COLO668 (cell line): ENCODE measurements around the gene HOXD8.

Experiments used
- DNase-seq: peaks from one replicate; lab custom pipeline; 2025; ENCODE audit not compliant: unreplicated experiment; lab: John Stamatoyannopoulos, UW

HOXD8 gene

GRCh38 chr2:176145085-176145969, 15.8 kb downstream of the HOXD8 start:
- no peak for DNase-seq

GRCh38 chr2:176146101-176146500, 16.6 kb downstream of the HOXD8 start:
- no peak for DNase-seq

- DNase-seq, result no peak
These were observed 17.1 kb downstream of the HOXD8 start for GRCh38 chr2:176146645-176147044.

DNA sequence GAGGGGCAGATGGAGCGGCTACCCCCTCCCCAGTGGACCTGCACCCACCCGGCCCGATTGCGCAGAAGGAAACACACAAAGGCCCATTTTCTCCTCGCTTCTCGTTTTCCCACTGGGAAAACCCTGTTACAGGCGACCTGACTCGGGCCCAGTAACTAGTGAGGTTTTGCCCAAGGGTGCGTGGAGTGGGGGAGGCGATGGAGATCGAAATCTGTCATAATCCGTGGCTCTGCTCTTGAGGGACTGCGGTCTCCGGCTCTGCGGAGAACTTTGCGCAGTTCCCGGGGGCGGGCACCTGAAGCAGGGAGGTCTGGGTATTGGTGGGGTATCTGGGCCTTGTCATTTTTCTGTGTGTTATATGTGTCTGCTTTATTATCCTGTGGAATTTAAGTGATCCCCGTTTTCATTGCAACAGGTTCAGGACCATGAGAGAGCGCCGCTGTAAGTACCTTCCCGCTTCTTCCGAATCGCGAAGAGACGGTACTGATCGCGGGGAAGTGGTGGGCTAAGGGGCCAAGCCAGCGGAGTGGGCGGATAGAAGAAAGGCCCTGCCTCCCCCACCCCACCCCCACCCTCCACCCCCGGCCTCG, 17.8 kb downstream of the HOXD8 start:
- DNase-seq, result no peak

DNA sequence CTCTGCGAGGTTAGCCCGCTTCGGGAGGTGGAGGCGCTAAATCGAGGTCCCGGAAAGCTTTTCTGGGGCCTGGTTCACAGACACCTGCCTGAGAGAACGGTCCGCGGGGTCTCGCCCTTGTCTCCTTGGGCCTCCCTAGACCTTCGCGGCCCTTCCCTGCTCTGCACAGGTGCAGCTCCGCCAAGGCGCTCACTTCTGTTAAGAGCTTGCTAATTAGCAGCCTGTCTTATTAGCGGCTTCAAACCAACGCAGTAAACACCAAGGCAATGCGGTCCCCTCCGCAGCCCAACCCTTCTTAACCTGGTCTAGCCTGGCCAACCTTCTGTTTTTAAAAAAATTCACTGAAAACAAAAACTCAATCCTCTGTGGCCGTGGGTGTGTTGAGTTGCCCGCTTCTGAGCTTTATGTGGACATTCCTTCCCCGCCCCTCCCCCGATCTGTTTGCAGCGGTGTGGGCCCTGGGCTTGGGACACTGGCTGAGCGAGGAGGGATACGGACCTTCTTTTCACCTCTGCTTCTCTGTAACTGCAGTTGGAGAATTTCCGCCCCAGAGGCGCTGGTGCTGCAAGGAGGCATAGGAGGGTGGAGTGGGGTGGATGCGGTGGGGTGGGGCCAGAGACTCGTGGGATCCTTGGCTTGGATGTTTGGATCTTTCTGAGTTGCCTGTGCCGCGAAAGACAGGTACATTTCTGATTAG, 18.4 kb downstream of the HOXD8 start:
- DNase-seq, result no peak

DNA sequence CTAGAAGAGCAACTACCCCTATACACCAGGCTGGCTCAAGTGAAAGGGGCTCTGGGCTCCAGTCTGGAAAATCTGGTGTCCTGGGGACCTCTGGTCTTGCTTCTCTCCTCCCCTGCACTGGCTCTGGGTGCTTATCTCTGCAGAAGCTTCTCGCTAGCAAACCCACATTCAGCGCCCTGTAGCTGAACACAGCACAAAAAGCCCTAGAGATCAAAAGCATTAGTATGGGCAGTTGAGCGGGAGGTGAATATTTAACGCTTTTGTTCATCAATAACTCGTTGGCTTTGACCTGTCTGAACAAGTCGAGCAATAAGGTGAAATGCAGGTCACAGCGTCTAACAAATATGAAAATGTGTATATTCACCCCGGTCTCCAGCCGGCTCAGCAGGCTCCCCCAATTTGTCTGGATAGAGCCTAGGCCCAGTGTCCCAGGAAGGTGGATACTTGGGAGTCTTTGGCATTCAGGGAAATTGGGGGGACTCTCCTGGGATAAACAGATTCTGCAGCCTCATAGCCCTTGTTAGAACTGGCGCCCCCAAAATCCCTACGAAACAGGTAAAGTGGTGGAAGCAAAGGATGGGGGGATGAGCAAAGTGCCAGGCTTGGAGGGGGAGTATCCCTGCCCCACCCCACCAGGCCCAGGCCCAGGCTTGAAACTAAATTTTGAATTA, 19.4 kb downstream of the HOXD8 start:
- no peak for DNase-seq

DNA sequence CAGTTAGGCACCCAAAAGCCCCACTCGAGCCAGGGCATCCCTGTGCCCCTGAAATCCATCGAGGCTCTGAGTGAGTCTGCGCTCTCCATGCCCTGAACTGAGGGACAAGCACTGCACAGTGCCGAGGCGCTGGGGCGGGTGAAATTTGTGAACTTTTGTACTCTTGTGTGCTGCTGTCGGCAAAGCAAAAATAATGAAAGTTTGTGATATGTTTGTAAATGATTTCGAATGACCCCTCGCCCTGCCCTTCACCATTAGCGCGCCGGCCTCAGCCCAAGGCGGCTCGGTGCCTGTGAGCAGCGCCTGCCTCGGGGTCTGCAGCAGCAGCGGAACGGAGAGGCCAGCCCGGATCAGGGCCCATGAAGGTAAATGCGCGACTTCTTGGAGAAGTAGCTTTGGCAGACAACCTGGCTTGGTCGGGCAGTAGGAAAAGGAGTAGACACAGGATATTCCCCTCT, 20.0 kb downstream of the HOXD8 start:
- no peak for DNase-seq

GRCh38 chr2:176149939-176150583, 20.6 kb downstream of the HOXD8 start:
- DNase-seq, result no peak

DNA sequence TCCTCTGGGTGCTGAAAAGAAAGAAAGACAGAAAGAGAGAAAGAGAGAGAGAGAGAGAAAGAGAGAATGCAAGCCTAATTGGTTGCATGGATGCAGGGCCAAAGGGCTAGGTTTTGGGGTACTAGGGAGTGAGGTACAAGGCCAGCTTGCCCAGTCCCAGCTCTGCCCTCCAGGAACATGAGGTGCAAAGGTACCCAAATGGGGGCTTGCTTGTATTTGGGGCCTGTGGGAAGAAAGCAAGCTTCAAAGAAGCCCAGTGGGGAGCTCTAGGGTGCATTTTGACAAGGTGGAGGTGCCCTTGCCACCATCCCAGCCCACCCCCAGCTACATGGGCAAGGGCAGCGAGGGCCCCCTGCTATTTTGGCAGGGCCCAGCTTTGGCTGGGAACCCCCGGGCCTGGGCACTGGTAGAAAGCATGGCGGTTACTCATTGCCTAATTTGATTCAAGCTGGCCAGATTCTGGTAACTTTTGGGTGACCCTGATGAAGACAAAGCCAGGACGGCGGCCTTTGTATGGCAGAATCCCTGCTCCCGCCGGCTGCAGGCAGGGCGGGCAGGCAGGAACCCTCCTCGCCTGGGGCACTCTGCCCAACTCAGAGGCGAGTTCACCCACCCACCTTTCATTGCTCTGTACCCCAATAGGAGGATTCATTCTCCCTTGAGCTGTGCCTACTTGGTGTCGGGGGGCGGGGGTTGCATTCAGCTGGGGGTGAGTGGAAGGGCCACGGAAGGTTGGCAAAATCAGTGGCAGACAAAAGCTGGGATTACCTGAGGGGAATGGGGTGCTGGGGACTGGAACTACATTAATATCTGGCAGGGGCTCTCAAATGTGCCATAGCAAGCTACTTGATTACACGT, 21.3 kb downstream of the HOXD8 start:
- no peak for DNase-seq

DNA sequence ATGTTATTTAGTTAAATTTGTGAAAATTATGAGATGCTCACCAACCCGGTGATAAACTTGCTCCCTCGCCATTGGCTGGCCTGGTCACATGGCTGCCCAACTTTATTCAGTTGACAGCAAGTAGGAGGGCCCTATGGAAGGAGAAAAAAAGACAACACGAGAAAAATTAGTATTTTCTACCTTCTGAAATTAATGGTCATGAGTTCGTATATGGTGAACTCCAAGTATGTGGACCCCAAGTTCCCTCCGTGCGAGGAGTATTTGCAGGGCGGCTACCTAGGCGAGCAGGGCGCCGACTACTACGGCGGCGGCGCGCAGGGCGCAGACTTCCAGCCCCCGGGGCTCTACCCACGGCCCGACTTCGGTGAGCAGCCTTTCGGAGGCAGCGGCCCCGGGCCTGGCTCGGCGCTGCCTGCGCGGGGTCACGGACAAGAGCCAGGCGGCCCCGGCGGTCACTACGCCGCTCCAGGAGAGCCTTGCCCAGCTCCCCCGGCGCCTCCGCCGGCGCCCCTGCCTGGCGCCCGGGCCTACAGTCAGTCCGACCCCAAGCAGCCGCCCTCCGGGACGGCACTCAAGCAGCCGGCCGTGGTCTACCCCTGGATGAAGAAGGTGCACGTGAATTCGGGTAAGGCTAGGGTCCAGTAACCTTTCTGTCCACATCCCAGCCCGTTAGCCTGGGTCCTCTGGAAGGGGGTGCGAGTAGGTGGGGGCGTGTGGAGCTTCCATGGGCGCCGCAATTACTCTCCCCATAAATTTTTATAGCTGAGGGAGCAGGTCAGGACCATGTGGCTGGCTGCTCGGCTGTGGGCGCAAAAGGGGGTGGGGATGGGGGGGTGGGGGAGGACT, 22.2 kb downstream of the HOXD8 start, which contains the start of gene HOXD4:
Gene HOXD4, plus strand, starts transcription at position 109 of the 846 bp plus-strand sequence. Its CDS starts 84 bp downstream, at position 193.
- DNase-seq, result peak; percentile 37

DNA sequence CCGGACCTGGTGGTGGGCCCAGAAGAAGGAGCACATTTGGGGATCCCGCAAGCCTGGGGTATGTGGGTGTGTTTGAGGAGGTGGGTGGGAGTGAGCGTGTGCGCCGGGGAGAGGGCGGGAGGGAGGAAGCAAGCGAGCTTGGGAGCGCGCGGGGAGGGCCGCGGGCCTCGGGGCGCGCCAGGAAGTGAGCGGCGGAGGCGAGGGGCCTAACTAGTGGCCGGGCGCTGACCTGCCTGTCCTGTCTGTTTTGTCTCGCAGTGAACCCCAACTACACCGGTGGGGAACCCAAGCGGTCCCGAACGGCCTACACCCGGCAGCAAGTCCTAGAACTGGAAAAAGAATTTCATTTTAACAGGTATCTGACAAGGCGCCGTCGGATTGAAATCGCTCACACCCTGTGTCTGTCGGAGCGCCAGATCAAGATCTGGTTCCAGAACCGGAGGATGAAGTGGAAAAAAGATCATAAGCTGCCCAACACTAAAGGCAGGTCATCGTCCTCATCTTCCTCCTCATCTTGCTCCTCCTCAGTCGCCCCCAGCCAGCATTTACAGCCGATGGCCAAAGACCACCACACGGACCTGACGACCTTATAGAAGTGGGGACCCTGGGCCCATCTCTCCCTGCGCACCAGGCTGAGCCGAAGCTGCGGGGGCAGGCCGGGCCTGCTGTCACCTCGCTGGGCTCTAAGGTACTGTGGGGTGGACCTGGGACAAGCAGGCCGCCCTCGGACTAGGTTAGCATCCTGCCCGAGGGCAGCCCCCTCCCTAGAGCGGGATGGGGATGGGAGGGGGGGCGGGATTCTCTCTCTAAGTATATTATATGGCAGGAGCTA, 23.1 kb downstream of the HOXD8 start:
- DNase-seq, result peak; percentile 72

GRCh38 chr2:176154576-176155252, 25.2 kb downstream of the HOXD8 start:
- no peak for DNase-seq

DNA sequence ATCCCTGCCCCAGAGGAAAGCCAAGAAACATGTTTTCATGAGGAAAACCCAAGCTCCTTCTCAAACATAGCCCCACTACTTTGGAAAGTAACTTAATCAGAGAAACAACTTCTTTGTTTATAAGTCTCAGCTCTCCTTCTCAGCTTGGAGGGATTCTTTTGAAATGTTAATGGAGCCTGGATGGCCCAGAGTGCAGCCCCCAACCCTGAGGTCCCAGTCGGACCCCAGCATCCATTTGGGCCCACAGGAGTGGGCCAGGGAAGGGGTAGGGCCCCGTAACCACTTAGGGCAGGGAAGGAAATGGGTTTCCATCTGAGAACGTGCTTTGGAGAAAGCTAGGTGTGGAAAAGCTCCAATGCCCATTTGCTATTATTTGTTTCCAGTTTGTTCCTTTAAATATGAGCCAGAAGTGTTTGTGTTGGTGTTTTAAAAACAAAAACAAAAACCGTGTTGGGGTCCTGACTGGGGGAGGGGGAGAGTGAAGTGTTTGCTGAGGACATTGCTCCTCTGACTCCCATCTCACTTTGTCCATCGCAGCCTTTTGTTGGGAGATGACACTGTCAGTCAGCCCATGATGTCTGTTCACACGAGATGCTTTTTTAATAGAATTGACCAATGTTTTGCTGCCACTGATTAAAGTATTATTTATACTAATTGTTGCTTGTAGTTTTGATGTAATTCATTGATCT, 26.0 kb downstream of the HOXD8 start:
- DNase-seq, result no peak

- DNase-seq, result no peak
These were observed 26.8 kb downstream of the HOXD8 start for GRCh38 chr2:176156301-176156806.

DNA sequence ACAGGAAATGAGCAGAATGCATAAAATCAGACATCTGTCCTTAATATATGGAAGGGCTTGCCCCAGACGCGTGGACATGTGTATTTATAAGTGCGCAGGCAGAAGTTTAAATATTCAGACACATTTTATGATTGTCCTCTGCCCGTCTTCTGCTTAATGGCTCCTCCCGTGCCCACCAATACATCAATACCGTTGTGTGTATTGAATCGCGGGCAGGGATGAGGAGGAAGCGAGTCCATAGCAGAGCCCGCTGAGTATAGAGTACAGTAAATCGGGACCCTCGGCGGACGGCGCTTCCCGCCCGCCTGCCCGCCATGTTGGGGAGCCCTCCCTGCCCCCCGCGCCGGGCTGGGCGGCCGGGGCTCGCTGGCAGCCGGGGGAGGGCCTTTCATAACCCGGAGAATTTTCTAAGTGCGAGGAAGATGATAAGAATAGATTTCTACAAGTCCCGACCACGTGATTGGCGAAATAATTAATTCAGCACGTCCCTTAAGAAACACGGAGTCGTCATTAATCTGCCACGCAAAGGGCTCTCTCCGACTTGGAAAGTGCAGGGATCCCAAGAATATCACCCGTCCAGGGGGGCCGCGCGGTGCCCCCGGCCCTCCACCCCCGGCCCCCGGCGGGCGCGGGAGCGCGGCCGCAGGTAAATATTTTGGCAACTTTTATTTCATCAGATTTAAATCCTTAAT, 27.4 kb downstream of the HOXD8 start, which contains the start of gene HOXD3:
Gene HOXD3, plus strand, starts transcription at position 501 of the 692 bp plus-strand sequence. CDS start 11,808 bp downstream, outside the sequence.
- peak; percentile 45 for DNase-seq
